IPS-20b (cell line): ENCODE data around the gene RTN3.
"Not testable (repeated sequence)": the region's sequence is repeated elsewhere in the genome, so short reads cannot be mapped to it uniquely, and the experiment has no call there.

ENCODE experiments used
- H3K27ac ChIP-seq: one replicate; pipeline ENCODE4 v1.5.1; 2013; ENCODE audit warnings: low read length
- H3K27me3 ChIP-seq: 2 replicates; pipeline ENCODE4 v1.6.1; 2013; ENCODE audit warnings: mild to moderate bottlenecking, low read length, inconsistent platforms; ENCODE audit not compliant: insufficient read depth
- H3K36me3 ChIP-seq: 2 replicates; pipeline ENCODE4 v1.6.1; 2013; ENCODE audit warnings: low read depth, mild to moderate bottlenecking, inconsistent platforms, low read length, moderate library complexity; ENCODE audit not compliant: insufficient read depth
- H3K4me1 ChIP-seq: 2 replicates; pipeline ENCODE4 v1.6.1; 2013; ENCODE audit warnings: mild to moderate bottlenecking, control low read depth, inconsistent platforms, low read length, moderate library complexity; ENCODE audit not compliant: insufficient read depth
- H3K4me3 ChIP-seq: 2 replicates; pipeline ENCODE4 v1.5.1; 2013; ENCODE audit warnings: mild to moderate bottlenecking, low read length, inconsistent platforms
- H3K9ac ChIP-seq: 2 replicates; pipeline ENCODE4 v1.6.1; 2013; ENCODE audit warnings: low read depth, mild to moderate bottlenecking, inconsistent platforms, low read length, moderate library complexity
- H3K9me3 ChIP-seq: 2 replicates; pipeline ENCODE4 v1.6.1; 2013; ENCODE audit warnings: mild to moderate bottlenecking, low read depth, low read length, inconsistent platforms; ENCODE audit not compliant: insufficient read depth

Gene RTN3

GRCh38 chr11:63681321-63682065, at the start of gene RTN3:
RTN3 (plus strand) TSS chr11:63681500; CDS start chr11:63681637, 137 bp downstream.
- H3K27ac ChIP-seq, result peak within 1 kb of the TSS; percentile 57
- no peaks in the 10 kb centered on the region for H3K36me3 ChIP-seq
- peak within 1 kb of the TSS; percentile 95 for H3K4me3 ChIP-seq
- peaks cover 15% of the 10 kb centered on the region; the same call in 1 of the 2 replicates for H3K4me1 ChIP-seq
- H3K9ac ChIP-seq, result peak within 1 kb of the TSS; percentile 79; the same call in 1 of the 2 replicates
- no peaks in the 10 kb centered on the region for H3K27me3 ChIP-seq
- H3K9me3 ChIP-seq, result no peaks in the 10 kb centered on the region

- no peaks in the 10 kb centered on the region for H3K4me1 ChIP-seq
- H3K27ac ChIP-seq, result no peak overlapping the region
- no peak overlapping the region for H3K4me3 ChIP-seq
- H3K27me3 ChIP-seq, result no peaks in the 10 kb centered on the region
- no peaks in the 10 kb centered on the region for H3K9me3 ChIP-seq
- peaks cover 32% of the 10 kb centered on the region for H3K36me3 ChIP-seq
- H3K9ac ChIP-seq, result no peak overlapping the region
Observed at GRCh38 chr11:63635762-63636465, 45.4 kb upstream of the RTN3 start.

GRCh38 chr11:63638436-63638835, 42.9 kb upstream of the RTN3 start:
- H3K36me3 ChIP-seq, result peaks cover 37% of the 10 kb centered on the region
- not testable (repeated sequence) for H3K9ac ChIP-seq, H3K4me3 ChIP-seq, H3K27me3 ChIP-seq, H3K9me3 ChIP-seq, H3K4me1 ChIP-seq, H3K27ac ChIP-seq

GRCh38 chr11:63639199-63639832, 42.0 kb upstream of the RTN3 start:
- Histone ChIP-seq H3K36me3 (peaks cover 43% of the 10 kb centered on the region), H3K4me3 (no peak overlapping the region), H3K4me1 (no peaks in the 10 kb centered on the region), H3K9me3 (no peaks in the 10 kb centered on the region), H3K27ac (no peak overlapping the region), H3K27me3 (no peaks in the 10 kb centered on the region), H3K9ac (no peak overlapping the region)

- no peaks in the 10 kb centered on the region for H3K4me1 ChIP-seq
- H3K27me3 ChIP-seq, result no peaks in the 10 kb centered on the region
- no peak overlapping the region for H3K9ac ChIP-seq
- no peak overlapping the region for H3K27ac ChIP-seq
- H3K4me3 ChIP-seq, result no peak overlapping the region
- H3K9me3 ChIP-seq, result no peaks in the 10 kb centered on the region
- peaks cover 43% of the 10 kb centered on the region for H3K36me3 ChIP-seq
Observed at GRCh38 chr11:63641727-63642126, 39.6 kb upstream of the RTN3 start.

- Histone ChIP-seq H3K27ac (no peak overlapping the region), H3K9me3 (no peaks in the 10 kb centered on the region), H3K9ac (no peak overlapping the region), H3K27me3 (no peaks in the 10 kb centered on the region), H3K4me1 (no peaks in the 10 kb centered on the region), H3K36me3 (peaks cover 43% of the 10 kb centered on the region), H3K4me3 (no peak overlapping the region)
Observed at GRCh38 chr11:63643205-63643604, 38.1 kb upstream of the RTN3 start.

- H3K4me1 ChIP-seq, result no peaks in the 10 kb centered on the region
- no peak overlapping the region for H3K4me3 ChIP-seq
- H3K27me3 ChIP-seq, result no peaks in the 10 kb centered on the region
- H3K9ac ChIP-seq, result no peak overlapping the region
- peaks cover 31% of the 10 kb centered on the region for H3K36me3 ChIP-seq
- H3K27ac ChIP-seq, result no peak overlapping the region
- no peaks in the 10 kb centered on the region for H3K9me3 ChIP-seq
Observed at GRCh38 chr11:63652671-63653070, 28.6 kb upstream of the RTN3 start.

- H3K4me1 ChIP-seq, result no peaks in the 10 kb centered on the region
- H3K27me3 ChIP-seq, result no peaks in the 10 kb centered on the region
- no peak overlapping the region for H3K9ac ChIP-seq
- H3K27ac ChIP-seq, result no peak overlapping the region
- H3K9me3 ChIP-seq, result no peaks in the 10 kb centered on the region
- no peak overlapping the region for H3K4me3 ChIP-seq
- peaks cover 13% of the 10 kb centered on the region; the same call in 1 of the 2 replicates for H3K36me3 ChIP-seq
Observed at GRCh38 chr11:63660972-63661371, 20.3 kb upstream of the RTN3 start.

- H3K4me3 ChIP-seq, result no peak overlapping the region
- no peaks in the 10 kb centered on the region; the same call in 1 of the 2 replicates for H3K36me3 ChIP-seq
- H3K27me3 ChIP-seq, result no peaks in the 10 kb centered on the region
- no peaks in the 10 kb centered on the region for H3K9me3 ChIP-seq
- H3K9ac ChIP-seq, result no peak overlapping the region
- H3K4me1 ChIP-seq, result peaks cover 3% of the 10 kb centered on the region; the same call in 1 of the 2 replicates
- no peak overlapping the region for H3K27ac ChIP-seq
Observed at GRCh38 chr11:63663809-63664208, 17.5 kb upstream of the RTN3 start.

- Histone ChIP-seq H3K4me3 (no peak overlapping the region), H3K36me3 (no peaks in the 10 kb centered on the region; the same call in 1 of the 2 replicates), H3K4me1 (peaks cover 11% of the 10 kb centered on the region), H3K27ac (no peak overlapping the region), H3K9ac (no peak overlapping the region), H3K9me3 (no peaks in the 10 kb centered on the region), H3K27me3 (peaks cover under 1% of the 10 kb centered on the region; the same call in 1 of the 2 replicates)
Observed at GRCh38 chr11:63666874-63667273, 14.4 kb upstream of the RTN3 start.

- Histone ChIP-seq H3K4me3 (no peak overlapping the region), H3K4me1 (peaks cover 11% of the 10 kb centered on the region), H3K9ac (no peak overlapping the region)
Observed at GRCh38 chr11:63667995-63668795, 13.1 kb upstream of the RTN3 start.

More at GRCh38 chr11:63667995-63668795, 13.1 kb upstream of the RTN3 start:
- peaks cover 8% of the 10 kb centered on the region; the same call in 1 of the 2 replicates for H3K27me3 ChIP-seq
- H3K9me3 ChIP-seq, result no peaks in the 10 kb centered on the region
- no peaks in the 10 kb centered on the region; the same call in 1 of the 2 replicates for H3K36me3 ChIP-seq
- H3K27ac ChIP-seq, result no peak overlapping the region
